K562 treated with DMSO at 1 percent for 24 hours (cell line): ENCODE measurements around the gene HNRNPAB. TPM values are rescaled to one million over a fixed set of nuclear protein-coding genes. Genes with fewer than 3 reads are reported as not detected.

Experiments
- total RNA-seq: library from RNA; unstranded; fragments of 300-600 nt; gene quantifications from 2 replicates; pipeline ENCODE4 v1.2.3, GENCODE V29; 2022; ENCODE audit warnings: low read depth; ENCODE audit not compliant: insufficient read depth

Gene HNRNPAB
- total RNA-seq = 187 and 198 TPM in 2 replicates

DNA sequence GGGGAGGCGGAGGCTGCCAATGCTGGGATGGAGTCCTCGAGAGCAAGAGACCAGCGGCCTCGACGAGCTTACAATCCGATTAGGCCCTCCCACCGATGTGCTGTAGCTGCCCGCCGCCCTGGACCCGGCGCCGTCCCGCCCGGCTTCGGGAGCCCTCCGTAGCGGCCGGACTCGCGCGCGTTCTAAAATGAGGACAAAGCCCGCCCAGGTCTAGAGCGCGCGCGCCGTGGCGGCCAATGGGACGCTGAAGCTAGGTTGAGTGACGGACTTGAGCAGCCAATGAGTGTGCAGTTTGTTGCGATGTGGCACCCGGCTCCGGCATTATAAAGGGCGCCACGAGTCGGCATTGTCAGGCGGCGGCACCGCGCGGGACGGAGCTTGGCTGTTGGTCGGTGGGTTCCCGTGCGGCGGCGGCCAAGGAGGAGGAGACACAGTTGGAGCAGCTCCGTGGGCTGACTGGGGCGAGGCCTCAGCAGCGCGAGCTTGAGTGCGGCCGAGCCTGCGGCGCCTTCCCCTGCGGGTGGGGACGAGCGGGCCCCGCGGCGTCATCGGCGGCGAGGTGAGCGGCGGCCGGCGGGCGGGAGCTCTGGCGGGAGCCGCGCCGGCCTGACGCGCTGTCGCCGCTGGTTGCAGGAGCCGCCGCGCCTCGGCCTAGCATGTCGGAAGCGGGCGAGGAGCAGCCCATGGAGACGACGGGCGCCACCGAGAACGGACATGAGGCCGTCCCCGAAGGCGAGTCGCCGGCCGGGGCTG is at the start of gene HNRNPAB:
Gene HNRNPAB (plus strand): TSS at position 352 of the 753 bp plus-strand sequence. CDS start 305 bp downstream, at position 657.

DNA sequence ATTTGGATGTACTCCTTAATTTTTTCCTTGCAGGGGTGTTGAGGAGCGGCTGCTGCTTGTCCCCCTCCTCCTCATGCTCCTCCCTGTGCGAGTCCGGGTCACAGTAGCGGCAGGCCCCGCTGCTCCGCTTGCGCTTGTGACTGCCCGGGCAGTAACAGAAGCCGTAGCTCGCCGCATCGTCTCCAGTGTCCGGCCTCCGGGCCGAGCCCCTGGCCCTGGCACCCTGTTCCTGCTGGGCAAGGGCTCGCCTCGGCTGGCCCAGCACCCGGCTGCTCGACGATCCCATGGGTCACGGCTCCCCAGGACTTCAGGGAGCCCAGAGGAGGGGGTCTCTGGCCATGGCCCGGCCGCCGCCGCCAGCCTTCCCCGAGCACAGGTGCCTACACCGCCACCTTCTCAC is 17.3 kb upstream of the HNRNPAB start, which contains the start of gene GMCL2:
Gene GMCL2 (minus strand): TSS at position 358 of the 400 bp plus-strand sequence. CDS start 72 bp downstream, at position 286.

GRCh38 chr5:178232124-178232919 is 28.0 kb downstream of the HNRNPAB start, which contains the start of gene PHYKPL:
TSS of gene PHYKPL (minus strand) at chr5:178232802. CDS start at chr5:178232550, 252 bp downstream.

Other genes with a start within 250 kb of the HNRNPAB start
- not detected in 2 replicates for gene PROP1, start 208.3 kb upstream of the HNRNPAB start, total RNA-seq
- gene N4BP3, start 91.0 kb upstream of the HNRNPAB start, total RNA-seq = 6.8 and 6.9 TPM in 2 replicates
- gene RMND5B, start 73.5 kb upstream of the HNRNPAB start, total RNA-seq = 57.5 and 60.4 TPM in 2 replicates
- gene NHP2, start 50.6 kb upstream of the HNRNPAB start, total RNA-seq = 118 and 143 TPM in 2 replicates
- gene GMCL2, start 17.2 kb upstream of the HNRNPAB start, total RNA-seq = not detected in 2 replicates
- 37.3 and 38.7 TPM in 2 replicates for gene PHYKPL, start 28.3 kb downstream of the HNRNPAB start, total RNA-seq